Measurements from ENCODE around the gene ERICH4.

GRCh38 chr19:41456342-41456918, 13.5 kb downstream of the ERICH4 start:
- TF ChIP-seq POLR2AphosphoS5 (IDR thresholded peaks at IDR 0.05; ENCODE audit: insufficient read depth, low read depth, low read length): no peak
- no peak for TF ChIP-seq CTCF (IDR thresholded peaks at IDR 0.05; ENCODE audit: extremely low read depth in 1 of 2, insufficient read depth in 1 of 2, low read depth in 1 of 2, low read length in 2 of 2)
- no peak for TF ChIP-seq FOS (IDR thresholded peaks at IDR 0.05; ENCODE audit: borderline replicate concordance, insufficient read depth, low read length)
- TF ChIP-seq MAX (IDR thresholded peaks at IDR 0.05; ENCODE audit: insufficient read depth, insufficient read length): no peak
- TF ChIP-seq POLR2A (IDR thresholded peaks at IDR 0.05; ENCODE audit: low read depth, low read length): no peak
